Gastrocnemius medialis (tissue), 4 donors: ENCODE data around the gene NDUFB2.

ENCODE experiments used
- POLR2A ChIP-seq, 2 donors: fragments of 450-650 bp; IDR thresholded peaks; one replicate each; pipeline ENCODE4 v1.6.1; 2017; ENCODE audit warnings: antibody characterized with exemption in 2 of 2, mild to moderate bottlenecking in 2 of 2, moderate library complexity in 2 of 2
- TF ChIP-seq, protein P1 (sequence below), 5 experiments: fragments of 450-650 bp in 3 of 5; fragments of 200-600 bp in 2 of 5; sonication (generic) in 2 of 5; IDR thresholded peaks in 4 of 5; conservative IDR thresholded peaks in 1 of 5; 1 replicate in 4 of 5; 2 replicates in 1 of 5; pipeline ENCODE4 v1.5.1; 2016 to 2019; ENCODE audit warnings: antibody characterized with exemption in 5 of 5, mild to moderate bottlenecking in 3 of 5, moderate library complexity in 3 of 5

DNA sequence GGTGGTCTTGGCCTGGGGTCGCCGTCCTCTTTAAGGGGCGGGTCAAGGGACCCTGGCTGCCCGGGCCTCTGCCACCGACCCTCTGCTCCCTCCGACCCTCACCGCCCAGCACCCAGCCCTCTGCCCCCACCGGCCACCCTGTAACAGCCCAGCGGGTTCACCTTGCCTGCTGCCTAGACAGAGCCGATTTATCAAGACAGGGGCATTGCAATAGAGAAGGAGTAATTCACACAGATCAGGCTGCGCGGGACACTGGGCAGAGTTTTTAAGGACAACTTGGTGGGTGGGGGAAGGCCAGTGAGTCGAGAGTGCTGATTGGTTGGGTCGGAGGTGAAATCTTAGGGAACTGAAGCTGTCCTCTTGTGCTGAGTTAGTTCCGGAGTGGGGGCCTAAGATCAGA is 24.5 kb upstream of the NDUFB2 start:
- TF ChIP-seq, protein P1, sequence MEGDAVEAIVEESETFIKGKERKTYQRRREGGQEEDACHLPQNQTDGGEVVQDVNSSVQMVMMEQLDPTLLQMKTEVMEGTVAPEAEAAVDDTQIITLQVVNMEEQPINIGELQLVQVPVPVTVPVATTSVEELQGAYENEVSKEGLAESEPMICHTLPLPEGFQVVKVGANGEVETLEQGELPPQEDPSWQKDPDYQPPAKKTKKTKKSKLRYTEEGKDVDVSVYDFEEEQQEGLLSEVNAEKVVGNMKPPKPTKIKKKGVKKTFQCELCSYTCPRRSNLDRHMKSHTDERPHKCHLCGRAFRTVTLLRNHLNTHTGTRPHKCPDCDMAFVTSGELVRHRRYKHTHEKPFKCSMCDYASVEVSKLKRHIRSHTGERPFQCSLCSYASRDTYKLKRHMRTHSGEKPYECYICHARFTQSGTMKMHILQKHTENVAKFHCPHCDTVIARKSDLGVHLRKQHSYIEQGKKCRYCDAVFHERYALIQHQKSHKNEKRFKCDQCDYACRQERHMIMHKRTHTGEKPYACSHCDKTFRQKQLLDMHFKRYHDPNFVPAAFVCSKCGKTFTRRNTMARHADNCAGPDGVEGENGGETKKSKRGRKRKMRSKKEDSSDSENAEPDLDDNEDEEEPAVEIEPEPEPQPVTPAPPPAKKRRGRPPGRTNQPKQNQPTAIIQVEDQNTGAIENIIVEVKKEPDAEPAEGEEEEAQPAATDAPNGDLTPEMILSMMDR (IDR thresholded peaks at IDR 0.05 in 4 of 5, conservative IDR thresholded peaks at IDR 0.05 in 1 of 5): no peak
- no peak for TF ChIP-seq POLR2A (IDR thresholded peaks at IDR 0.05)
